Muscle of leg (tissue), 11 donors: ENCODE results near the gene CNST. TPM values are rescaled to one million over a fixed set of nuclear protein-coding genes. Genes with fewer than 3 reads are reported as not detected.
"Not testable (repeated sequence)": the region's sequence is repeated elsewhere in the genome, so short reads cannot be mapped to it uniquely, and the experiment has no call there.

ENCODE experiments used
- DNase-seq: peaks from one replicate; pipeline ENCODE4 v3.0.0; 2013
- H3K27ac ChIP-seq: one replicate; pipeline ENCODE4 v1.5.1; 2013; ENCODE audit warnings: mild to moderate bottlenecking, low read length, control low read depth
- H3K27me3 ChIP-seq: one replicate; pipeline ENCODE4 v1.6.1; 2013; ENCODE audit warnings: low read length; ENCODE audit not compliant: control insufficient read depth, insufficient read depth
- H3K36me3 ChIP-seq: one replicate; pipeline ENCODE4 v1.6.1; 2013; ENCODE audit warnings: low read length; ENCODE audit not compliant: control insufficient read depth, insufficient read depth
- H3K4me1 ChIP-seq: one replicate; pipeline ENCODE4 v1.6.1; 2013; ENCODE audit warnings: low read length; ENCODE audit not compliant: control insufficient read depth, insufficient read depth
- H3K4me3 ChIP-seq: one replicate; pipeline ENCODE4 v1.5.1; 2013; ENCODE audit warnings: low read length, control low read depth
- H3K9me3 ChIP-seq: replicated peaks from 2 replicates; pipeline ENCODE4 v1.6.1; 2013; ENCODE audit warnings: low read depth, low read length; ENCODE audit not compliant: control insufficient read depth
- WGBS: methylation state at CpG from one replicate; pipeline ENCODE4 v1.1.5; 2013; ENCODE audit warnings: missing lambda C conversion rate; ENCODE audit not compliant: insufficient coverage; 5-methylcytosine and 5-hydroxymethylcytosine counted together
- polyA plus RNA-seq, 8 donors: library from polyadenylated mRNA; unstranded; fragments of 120-200 nt; gene quantifications; one replicate each; pipeline versions ENCODE4 v1.2.1 to v1.2.3, GENCODE V29; 2013; ENCODE audit warnings: inconsistent platforms in 1 of 8, low replicate concordance in 1 of 8; ENCODE audit not compliant: insufficient read length in 8 of 8, insufficient read depth in 1 of 8
- total RNA-seq: library from RNA; stranded (reverse); fragments of 120-200 nt; gene quantifications from one replicate; pipeline ENCODE4 v1.2.4, GENCODE V29; 2013

CNST gene
- total and polyA plus RNA-seq, 9 donors, result 10.5 to 15.3 (median 13.0) TPM

DNA sequence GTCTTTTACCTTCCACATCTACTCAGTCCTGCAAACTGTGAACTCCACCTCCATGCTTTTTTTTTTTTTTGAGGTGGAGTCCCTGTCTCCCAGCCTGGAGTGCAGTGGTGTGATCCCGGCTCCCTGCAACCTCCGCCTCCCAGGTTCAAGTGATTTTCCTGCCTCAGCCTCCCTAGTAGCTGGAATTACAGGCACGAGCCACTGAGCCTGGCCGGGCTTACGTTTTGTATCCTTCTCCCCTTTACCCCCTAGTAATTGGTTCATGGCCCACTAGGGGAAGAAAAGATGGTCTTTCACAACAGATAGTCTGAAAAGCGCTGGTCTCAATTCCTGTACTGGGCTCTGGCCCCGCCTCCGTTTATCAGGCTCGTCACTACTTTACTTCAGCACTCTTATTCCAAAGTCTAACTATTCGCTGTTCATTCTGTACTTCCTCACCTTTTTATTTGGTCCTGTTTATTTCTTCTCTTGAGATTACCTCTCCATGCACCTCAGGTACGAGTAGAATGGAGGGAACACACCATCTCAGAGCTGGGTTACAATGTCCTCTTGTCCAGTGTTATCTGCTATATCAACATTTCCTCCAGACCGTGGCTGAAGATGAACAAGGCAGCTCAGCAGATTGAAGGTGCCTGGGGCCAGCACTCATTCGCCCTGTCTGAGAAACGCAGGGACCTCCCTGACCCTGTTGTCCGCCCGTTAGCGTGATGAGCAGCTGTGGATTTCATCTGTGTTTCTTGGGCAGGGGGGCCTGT is 16.2 kb downstream of the CNST start:
- Histone ChIP-seq H3K4me3 (no peak overlapping the region), H3K9me3 (no peaks in the 10 kb centered on the region), H3K36me3 (no peaks in the 10 kb centered on the region), H3K27me3 (no peaks in the 10 kb centered on the region), H3K4me1 (peaks cover 5% of the 10 kb centered on the region), H3K27ac (no peak overlapping the region)
- no peak for DNase-seq
- 80% methylated on average over 8 of the region's 17 CpGs for WGBS

DNA sequence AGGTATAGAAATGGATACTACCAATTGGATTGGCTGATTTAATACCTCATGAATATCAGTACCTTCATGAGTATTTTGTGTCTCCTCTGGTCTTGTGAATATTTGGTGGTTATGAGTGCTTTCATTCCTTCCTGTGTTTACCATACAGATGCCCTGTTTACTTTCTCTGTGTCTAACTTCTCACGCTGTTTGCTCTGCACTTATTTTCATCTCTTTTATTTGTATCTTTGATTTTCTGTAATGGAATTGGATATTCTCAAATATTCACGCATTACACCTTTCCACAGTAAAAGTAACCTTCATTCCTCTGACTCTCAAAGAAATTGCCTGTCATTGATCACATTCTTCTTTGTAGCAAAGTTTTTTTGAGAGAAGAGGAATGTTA is 16.8 kb downstream of the CNST start:
- Histone ChIP-seq H3K27ac (no peak overlapping the region), H3K9me3 (no peaks in the 10 kb centered on the region), H3K27me3 (no peaks in the 10 kb centered on the region), H3K36me3 (no peaks in the 10 kb centered on the region), H3K4me1 (peaks cover 5% of the 10 kb centered on the region), H3K4me3 (no peak overlapping the region)
- no CpG with 5 or more reads among the region's 2 CpGs for WGBS
- DNase-seq, result no peak

GRCh38 chr1:246583448-246584185 is 17.4 kb downstream of the CNST start:
- Histone ChIP-seq H3K27me3 (no peaks in the 10 kb centered on the region), H3K4me1 (peaks cover 5% of the 10 kb centered on the region), H3K9me3 (no peaks in the 10 kb centered on the region), H3K27ac (no peak overlapping the region), H3K4me3 (no peak overlapping the region), H3K36me3 (no peaks in the 10 kb centered on the region)
- WGBS, result no CpG with 5 or more reads among the region's 6 CpGs
- DNase-seq, result peak; percentile 29

DNA sequence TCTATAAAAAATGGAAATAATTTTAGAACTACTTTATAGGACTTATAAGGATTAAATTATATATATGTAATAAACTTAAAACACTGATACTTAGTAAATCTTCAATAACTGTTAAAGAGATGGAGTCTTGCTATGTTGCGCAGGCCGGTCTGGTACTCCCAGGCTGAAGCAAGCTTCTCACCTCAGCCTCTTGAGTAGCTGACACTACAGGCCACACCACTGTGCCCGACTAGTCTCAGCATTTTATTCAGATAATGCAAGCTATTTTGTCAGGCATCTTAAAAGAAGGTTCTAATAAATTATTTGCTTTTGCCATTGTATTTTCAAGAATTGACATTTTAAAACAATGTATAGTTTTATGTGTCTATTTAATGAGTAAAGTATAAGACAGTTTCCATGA is 20.8 kb downstream of the CNST start:
- no peak overlapping the region for H3K27ac ChIP-seq
- no peak overlapping the region for H3K4me3 ChIP-seq
- H3K4me1 ChIP-seq, result peaks cover 5% of the 10 kb centered on the region
- peaks cover 4% of the 10 kb centered on the region for H3K9me3 ChIP-seq
- no peak for DNase-seq
- no CpG with 5 or more reads among the region's 3 CpGs for WGBS
- H3K36me3 ChIP-seq, result peaks cover 2% of the 10 kb centered on the region
- no peaks in the 10 kb centered on the region for H3K27me3 ChIP-seq

GRCh38 chr1:246587606-246588005 is 21.4 kb downstream of the CNST start:
- no peak for DNase-seq
- no peaks in the 10 kb centered on the region for H3K27me3 ChIP-seq
- no CpG with 5 or more reads among the region's 3 CpGs for WGBS
- peaks cover 5% of the 10 kb centered on the region for H3K4me1 ChIP-seq
- peaks cover 2% of the 10 kb centered on the region for H3K36me3 ChIP-seq
- peaks cover 4% of the 10 kb centered on the region for H3K9me3 ChIP-seq
- H3K27ac ChIP-seq, result no peak overlapping the region
- H3K4me3 ChIP-seq, result no peak overlapping the region

DNA sequence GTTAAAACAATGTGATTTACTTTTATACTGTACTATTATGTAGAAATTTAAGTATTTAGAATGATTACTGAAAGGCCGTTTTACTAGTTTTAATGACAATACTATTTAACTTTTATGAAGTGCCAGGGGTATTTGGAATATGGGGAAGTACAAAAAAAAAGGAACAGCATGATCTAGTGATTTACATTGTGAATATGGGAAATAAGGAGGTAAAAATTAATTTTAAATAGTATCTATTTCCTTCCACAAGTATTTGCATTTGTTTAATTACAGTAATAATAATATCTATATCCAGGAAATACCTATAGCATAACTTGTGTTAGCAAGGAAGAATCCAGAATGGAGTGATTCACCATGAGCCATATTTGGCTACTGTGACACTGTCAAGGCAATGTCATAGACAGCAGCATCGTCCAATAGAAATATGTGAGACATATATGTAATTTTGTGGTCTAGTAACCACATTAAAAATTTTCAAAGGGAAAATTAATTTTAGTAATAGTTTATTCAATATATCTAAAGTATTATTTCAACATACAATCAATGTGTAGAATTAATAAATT is 22.0 kb downstream of the CNST start:
- H3K4me3 ChIP-seq, result no peak overlapping the region
- no peak for DNase-seq
- H3K36me3 ChIP-seq, result peaks cover 2% of the 10 kb centered on the region
- H3K9me3 ChIP-seq, result peaks cover 4% of the 10 kb centered on the region
- H3K27me3 ChIP-seq, result no peaks in the 10 kb centered on the region
- peaks cover 5% of the 10 kb centered on the region for H3K4me1 ChIP-seq
- no peak overlapping the region for H3K27ac ChIP-seq
- no CpG with 5 or more reads among the region's 2 CpGs for WGBS

- not testable (repeated sequence) for H3K27ac ChIP-seq, DNase-seq, H3K9me3 ChIP-seq, H3K36me3 ChIP-seq, H3K27me3 ChIP-seq, H3K4me3 ChIP-seq, H3K4me1 ChIP-seq
- WGBS, result 100% methylated on average over 4 of the region's 10 CpGs
Observed at GRCh38 chr1:246589919-246590318, 23.7 kb downstream of the CNST start.

DNA sequence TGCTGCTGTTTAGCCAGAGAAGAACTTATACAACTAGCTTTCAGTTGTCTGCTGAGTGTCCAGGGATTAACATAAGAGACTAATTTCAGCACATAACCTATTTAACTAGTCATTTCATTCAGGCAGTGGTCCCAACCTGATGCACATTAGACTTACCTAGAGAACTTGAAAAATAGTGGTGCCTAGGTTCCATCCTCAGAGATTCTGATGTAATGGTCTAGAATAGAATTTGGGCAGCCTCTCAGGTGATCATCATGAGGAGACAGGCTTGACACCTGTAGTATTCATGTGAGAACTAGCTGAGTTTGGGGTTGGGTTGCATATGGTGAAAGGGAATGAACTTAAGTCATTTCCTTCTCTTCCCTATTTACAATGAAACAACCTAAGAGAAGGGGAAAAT is 24.8 kb downstream of the CNST start:
- Histone ChIP-seq H3K4me1 (no peaks in the 10 kb centered on the region), H3K27ac (no peak overlapping the region), H3K9me3 (peaks cover 4% of the 10 kb centered on the region), H3K4me3 (no peak overlapping the region), H3K27me3 (no peaks in the 10 kb centered on the region), H3K36me3 (peaks cover 9% of the 10 kb centered on the region)
- DNase-seq, result no peak

- H3K4me1 ChIP-seq, result no peaks in the 10 kb centered on the region
- no peak overlapping the region for H3K27ac ChIP-seq
- no peaks in the 10 kb centered on the region for H3K27me3 ChIP-seq
- DNase-seq, result no peak
- no peak overlapping the region for H3K4me3 ChIP-seq
- H3K9me3 ChIP-seq, result peaks cover 4% of the 10 kb centered on the region
- peaks cover 9% of the 10 kb centered on the region for H3K36me3 ChIP-seq
- 100% methylated on average over 4 of the region's 6 CpGs for WGBS
Observed at GRCh38 chr1:246591504-246591903, 25.2 kb downstream of the CNST start.

DNA sequence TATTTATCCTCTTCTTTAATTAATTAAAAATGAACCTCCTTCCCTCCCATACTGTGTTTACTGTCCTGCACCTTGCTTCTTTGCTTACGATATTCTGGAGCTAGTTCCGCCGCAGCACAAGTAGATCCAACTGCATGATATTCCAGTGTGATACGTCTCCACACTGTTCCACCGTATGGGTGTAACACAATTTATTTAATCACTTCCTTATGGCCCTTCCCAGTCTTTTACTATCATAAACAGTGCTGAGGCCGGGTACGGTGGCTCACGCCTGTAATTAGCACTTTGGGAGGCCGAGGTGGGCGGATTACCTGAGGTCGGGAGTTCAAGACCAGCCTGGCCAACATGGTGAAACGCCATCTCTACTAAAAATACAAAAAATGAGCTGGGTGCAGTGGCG is 25.7 kb downstream of the CNST start:
- Histone ChIP-seq H3K9me3 (peaks cover 4% of the 10 kb centered on the region), H3K4me1 (no peaks in the 10 kb centered on the region), H3K27ac (no peak overlapping the region), H3K36me3 (peaks cover 9% of the 10 kb centered on the region), H3K4me3 (no peak overlapping the region), H3K27me3 (no peaks in the 10 kb centered on the region)
- 56% methylated on average over 11 of the region's 13 CpGs for WGBS
- no peak for DNase-seq
